SK-N-SH (cell line): ENCODE results near the gene TENT4A. TPM values are rescaled to one million over a fixed set of nuclear protein-coding genes. Genes with fewer than 3 reads are reported as not detected.

ENCODE experiments used
- CTCF ChIA-PET: fragments of 300-600, 350-600 bp; formaldehyde crosslinking; extraction: SDS; loops from one replicate; lab custom pipeline; 2021; lab: Yijun Ruan, JAX
- POLR2A ChIA-PET: fragments of 350-600 bp; sonication (Branson Sonifier 250); formaldehyde crosslinking; extraction: SDS; loops from one replicate; lab custom pipeline; 2020; ENCODE audit warnings: antibody characterized with exemption, inconsistent platforms; lab: Yijun Ruan, JAX
- DNase-seq: peaks from one replicate; pipeline ENCODE4 v3.0.0; 2012
- H2AFZ ChIP-seq: fragments of 200-600 bp; sonication (generic); 2 replicates; pipeline ENCODE4 v1.8.1; 2016; ENCODE audit warnings: antibody characterized with exemption, mild to moderate bottlenecking, low read depth
- H3F3A ChIP-seq: fragments of 200-600 bp; sonication (generic); replicated peaks from 2 replicates; pipeline ENCODE3; 2016; ENCODE audit warnings: antibody characterized with exemption, mild to moderate bottlenecking; ENCODE audit not compliant: insufficient read depth
- H3K27ac ChIP-seq, 2 experiments: fragments of 200-500 bp in 1 of 2; fragments of 200-600 bp in 1 of 2; sonication (Bioruptor generic) in 1 of 2; sonication (generic), shearing (Covaris generic) in 1 of 2; 2 replicates each; pipeline versions ENCODE4 v1.5.1 to v1.6.1; 2014 to 2016; ENCODE audit warnings: low read depth in 2 of 2, inconsistent platforms in 1 of 2, low read length in 1 of 2, mild to moderate bottlenecking in 1 of 2, mixed read lengths in 1 of 2
- H3K27me3 ChIP-seq: fragments of 200-600 bp; sonication (generic), shearing (Covaris generic); 2 replicates; pipeline ENCODE4 v1.6.1; 2016; ENCODE audit warnings: mixed run types; ENCODE audit not compliant: insufficient read depth
- H3K36me3 ChIP-seq, 2 experiments: fragments of 200-500 bp in 1 of 2; fragments of 200-600 bp in 1 of 2; sonication (Bioruptor generic) in 1 of 2; sonication (generic) in 1 of 2; replicated peaks in 1 of 2; 2 replicates each; pipeline versions ENCODE3 to v1.5.1; 2014 to 2016; ENCODE audit warnings: low read length in 1 of 2, mild to moderate bottlenecking in 1 of 2; ENCODE audit not compliant: insufficient read depth in 2 of 2, control insufficient read depth in 1 of 2
- H3K4me1 ChIP-seq, 2 experiments: fragments of 200-500 bp in 1 of 2; fragments of 200-600 bp in 1 of 2; sonication (Bioruptor generic) in 1 of 2; sonication (generic), shearing (Covaris generic) in 1 of 2; 2 replicates each; pipeline versions ENCODE4 v1.5.1 to v1.6.1; 2014 to 2016; ENCODE audit warnings: low read depth in 1 of 2, low read length in 1 of 2, mixed run types in 1 of 2; ENCODE audit not compliant: insufficient read depth in 2 of 2, control insufficient read depth in 1 of 2
- H3K4me2 ChIP-seq: fragments of 200-600 bp; sonication (generic), shearing (Covaris generic); 2 replicates; pipeline ENCODE4 v1.6.1; 2017; ENCODE audit warnings: mixed run types
- H3K4me3 ChIP-seq, 2 experiments: fragments of 200-500 bp in 1 of 2; fragments of 200-600 bp in 1 of 2; sonication (Bioruptor generic) in 1 of 2; sonication (generic), shearing (Covaris generic) in 1 of 2; 2 replicates each; pipeline versions ENCODE4 v1.5.1 to v1.8.1; 2014 to 2016; ENCODE audit warnings: low read depth in 2 of 2, inconsistent platforms in 1 of 2, low read length in 1 of 2, mild to moderate bottlenecking in 1 of 2, mixed read lengths in 1 of 2, moderate library complexity in 1 of 2
- H3K79me2 ChIP-seq: fragments of 200-600 bp; sonication (generic); 2 replicates; pipeline ENCODE4 v1.8.1; 2017; ENCODE audit warnings: mild to moderate bottlenecking; ENCODE audit not compliant: insufficient read depth
- H3K9ac ChIP-seq: fragments of 200-600 bp; sonication (generic); 2 replicates; pipeline ENCODE4 v1.6.1; 2017; ENCODE audit warnings: mixed run types
- H3K9me2 ChIP-seq: fragments of 200-600 bp; sonication (generic); 2 replicates; pipeline ENCODE4 v1.6.1; 2017; ENCODE audit warnings: mixed run types
- H3K9me3 ChIP-seq: fragments of 200-600 bp; sonication (generic); 2 replicates; pipeline ENCODE4 v1.6.1; 2017; ENCODE audit warnings: mixed run types, mild to moderate bottlenecking, moderate library complexity
- H4K20me1 ChIP-seq: fragments of 200-600 bp; sonication (generic); 2 replicates; pipeline ENCODE4 v1.6.1; 2017; ENCODE audit warnings: mild to moderate bottlenecking, mixed run types; ENCODE audit not compliant: insufficient read depth
- CHD2 ChIP-seq: fragments of 150-350 bp; IDR thresholded peaks from 2 replicates; pipeline ENCODE4 v1.6.1; 2018; ENCODE audit warnings: low read length; ENCODE audit not compliant: partially characterized antibody
- ELF1 ChIP-seq: IDR thresholded peaks from 2 replicates; pipeline ENCODE4 v1.4.0; 2012
- FOSL2 ChIP-seq: IDR thresholded peaks from 2 replicates; pipeline ENCODE4 v1.4.0; 2012; ENCODE audit warnings: low read depth, mild to moderate bottlenecking, moderate library complexity, borderline replicate concordance
- FOXJ3 ChIP-seq: sonication (generic); formaldehyde crosslinking; IDR thresholded peaks from 2 replicates; pipeline ENCODE4 v1.5.1; 2020; ENCODE audit warnings: mild to moderate bottlenecking, missing genetic modification reagents
- FOXM1 ChIP-seq: IDR thresholded peaks from 2 replicates; pipeline ENCODE4 v1.4.0; 2012; ENCODE audit warnings: low read depth, mild to moderate bottlenecking
- GABPA ChIP-seq: IDR thresholded peaks from 2 replicates; pipeline ENCODE4 v1.4.0; 2012; ENCODE audit warnings: low read depth, mild to moderate bottlenecking
- MEF2A ChIP-seq: IDR thresholded peaks from 2 replicates; pipeline ENCODE4 v1.4.0; 2012; ENCODE audit warnings: low read depth, borderline replicate concordance
- RCOR1 ChIP-seq: fragments of 150-350 bp; IDR thresholded peaks from 2 replicates; pipeline ENCODE4 v1.6.1; 2017; ENCODE audit warnings: antibody characterized with exemption, low read length
- RFX5 ChIP-seq: IDR thresholded peaks from 2 replicates; pipeline ENCODE4 v1.6.1; 2012; ENCODE audit warnings: mild to moderate bottlenecking, improper control_type of control experiment, low read length
- RXRA ChIP-seq: IDR thresholded peaks from 2 replicates; pipeline ENCODE4 v1.4.0; 2012; ENCODE audit warnings: low read depth, mild to moderate bottlenecking, borderline replicate concordance
- SIN3A ChIP-seq: IDR thresholded peaks from 2 replicates; pipeline ENCODE4 v1.6.1; 2012; ENCODE audit warnings: low read depth, mild to moderate bottlenecking, low read length, moderate library complexity, borderline replicate concordance
- SMC3 ChIP-seq: IDR thresholded peaks from 2 replicates; pipeline ENCODE4 v1.6.1; 2012; ENCODE audit warnings: low read depth, low read length, improper control_type of control experiment
- WGBS: methylation state at CpG from one replicate; pipeline ENCODE4 v1.1.6; 2017; ENCODE audit warnings: low lambda C conversion rate; 5-methylcytosine and 5-hydroxymethylcytosine counted together
- polyA plus RNA-seq, 3 experiments: library from polyadenylated mRNA; depleted of rRNA; stranded (reverse); fragments of >200 nt; gene quantifications; 2 replicates each; pipeline ENCODE4 v1.2.3, GENCODE V29; 2012
- TF ChIP-seq, protein P1 (sequence below): IDR thresholded peaks from 2 replicates; pipeline ENCODE4; 2012
- TF ChIP-seq, protein P2 (sequence below): IDR thresholded peaks from 2 replicates; pipeline ENCODE4 v1.4.0; 2012; ENCODE audit warnings: low read depth, borderline replicate concordance
- TF ChIP-seq, protein P3 (sequence below): fragments of 200-600 bp; sonication (generic); IDR thresholded peaks from 2 replicates; pipeline ENCODE4 v1.6.1; 2017; ENCODE audit warnings: antibody characterized with exemption, mild to moderate bottlenecking, moderate library complexity
- TF ChIP-seq, protein P4 (sequence below): IDR thresholded peaks from 2 replicates; pipeline ENCODE4 v1.6.1; 2012; ENCODE audit warnings: mild to moderate bottlenecking, low read depth, low read length, moderate library complexity
- TF ChIP-seq, protein P5 (sequence below): fragments of 150-350 bp; IDR thresholded peaks from 2 replicates; pipeline ENCODE4 v1.6.1; 2016; ENCODE audit warnings: mild to moderate bottlenecking, low read depth, low read length

TENT4A gene
- polyA plus RNA-seq, 1 of the 3 experiments (the other 2 are of a cell fraction): 6.0 TPM

DNA sequence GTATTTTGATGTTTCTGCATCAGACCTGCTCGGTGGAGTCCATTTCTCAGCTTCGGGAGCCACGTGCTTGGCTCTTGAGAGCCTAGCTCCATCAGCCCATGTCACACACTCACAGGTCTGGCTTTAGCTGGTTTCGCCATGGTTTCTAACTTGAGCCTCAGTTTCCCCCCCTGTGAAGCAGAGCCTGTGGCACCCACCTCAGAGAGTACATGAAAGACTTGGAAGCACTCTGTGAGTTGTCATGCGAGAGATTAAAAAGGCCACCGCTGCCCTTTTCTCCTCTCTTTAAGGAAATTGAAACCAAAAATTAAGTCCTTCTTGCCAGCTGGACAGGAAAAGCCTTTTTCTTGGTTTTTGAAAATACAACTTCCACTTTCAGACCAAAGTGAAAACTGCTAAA lies 8.8 kb downstream of the TENT4A start:
- Histone ChIP-seq H3K4me3 (peak overlapping the region in 1 of 2 experiments; percentile 45; a peak in 2 of 4 replicates), H3K4me1 (peaks cover 38 to 58% of the 10 kb centered on the region in 2 experiments), H3K27ac (peak overlapping the region in 1 of 2 experiments; percentile 32; a peak in 3 of 4 replicates), H4K20me1 (peaks cover 99% of the 10 kb centered on the region), H3K27me3 (no peaks in the 10 kb centered on the region), H3K9ac (peak overlapping the region; percentile 29; the same call in 1 of the 2 replicates), H3K9me3 (no peaks in the 10 kb centered on the region), H3K4me2 (peak overlapping the region; percentile 80), H3K36me3 (peaks cover 4 to 13% of the 10 kb centered on the region in 2 experiments), H3K9me2 (no peaks in the 10 kb centered on the region), H3F3A (no peaks in the 10 kb centered on the region), H2AFZ (no peak overlapping the region), H3K79me2 (peaks cover 100% of the 10 kb centered on the region)
- WGBS: 97% methylated on average over 2 of the region's 6 CpGs
- TF ChIP-seq ELF1 (no peak), SIN3A (no peak), CHD2 (no peak), RCOR1 (no peak), RFX5 (no peak), SMC3 (no peak), MEF2A (no peak), FOXJ3 (CRISPR knock-in tag) (no peak)
- no peak for DNase-seq
- POLR2A ChIA-PET: interaction anchor here (0.6 kb wide), 1 partner anchor 10 kb away, joined by 3 read pairs; no protein-coding TSS in a partner anchor
- CTCF ChIA-PET: interaction anchor here (1.1 to 1.8 kb wide), 4 partner anchors 10 to 94 kb away, joined by 4 to 6 read pairs (median 4); partner anchors contain the start of gene SRD5A1

DNA sequence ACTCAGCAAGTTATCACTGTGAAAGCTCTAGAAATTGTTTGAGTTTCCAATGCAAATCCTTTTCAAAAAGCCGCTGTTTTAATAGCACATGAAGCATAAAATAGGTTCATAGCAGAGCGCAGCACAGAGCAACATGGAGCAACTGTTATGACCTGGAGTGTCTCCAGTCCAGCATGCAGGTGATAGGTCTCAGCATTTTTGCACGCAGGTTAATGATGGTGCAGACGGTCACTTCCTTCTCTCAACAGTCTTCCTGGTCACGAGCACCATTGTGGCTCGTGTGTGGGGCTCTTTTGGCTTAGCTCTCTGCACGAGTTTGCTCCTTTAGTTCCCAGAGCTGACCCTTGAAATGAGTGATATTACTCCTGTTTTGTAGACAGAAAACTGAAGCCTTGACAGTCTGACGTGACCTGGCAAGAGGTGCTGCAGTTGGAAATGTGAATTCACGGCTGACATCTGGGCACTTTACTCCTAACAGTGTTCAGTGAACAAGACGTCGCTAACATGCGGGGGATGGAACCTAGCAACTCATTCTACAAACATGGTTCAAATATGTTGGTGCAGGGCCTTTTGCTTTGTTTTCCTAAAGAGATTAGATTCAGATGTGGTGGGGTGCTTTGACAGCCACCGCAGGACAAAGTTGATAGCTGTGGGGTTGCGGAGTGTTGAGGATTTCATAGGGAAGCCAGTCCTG lies 10.0 kb downstream of the TENT4A start:
- Histone ChIP-seq H3K9me3 (no peaks in the 10 kb centered on the region), H3K27me3 (no peaks in the 10 kb centered on the region), H3K79me2 (peaks cover 100% of the 10 kb centered on the region), H3K36me3 (peaks cover 4 to 12% of the 10 kb centered on the region in 2 experiments), H3K4me3 (no peak overlapping the region), H4K20me1 (peaks cover 99% of the 10 kb centered on the region), H2AFZ (no peak overlapping the region), H3F3A (no peaks in the 10 kb centered on the region), H3K9me2 (no peaks in the 10 kb centered on the region), H3K9ac (no peak overlapping the region), H3K4me2 (no peak overlapping the region), H3K27ac (no peak overlapping the region), H3K4me1 (peaks cover 36 to 61% of the 10 kb centered on the region in 2 experiments)
- POLR2A ChIA-PET: no interaction called here
- CTCF ChIA-PET: interaction anchor here (0.9 to 1.8 kb wide), 3 partner anchors 8 to 42 kb away, joined by 3 to 5 read pairs (median 4); no protein-coding TSS in a partner anchor
- 81% methylated on average over 13 of the region's 14 CpGs for WGBS
- DNase-seq: no peak
- TF ChIP-seq GABPA (no peak), FOSL2 (no peak), SMC3 (no peak), RXRA (no peak), FOXM1 (no peak), RCOR1 (no peak), SIN3A (no peak)
- TF ChIP-seq, protein P1, sequence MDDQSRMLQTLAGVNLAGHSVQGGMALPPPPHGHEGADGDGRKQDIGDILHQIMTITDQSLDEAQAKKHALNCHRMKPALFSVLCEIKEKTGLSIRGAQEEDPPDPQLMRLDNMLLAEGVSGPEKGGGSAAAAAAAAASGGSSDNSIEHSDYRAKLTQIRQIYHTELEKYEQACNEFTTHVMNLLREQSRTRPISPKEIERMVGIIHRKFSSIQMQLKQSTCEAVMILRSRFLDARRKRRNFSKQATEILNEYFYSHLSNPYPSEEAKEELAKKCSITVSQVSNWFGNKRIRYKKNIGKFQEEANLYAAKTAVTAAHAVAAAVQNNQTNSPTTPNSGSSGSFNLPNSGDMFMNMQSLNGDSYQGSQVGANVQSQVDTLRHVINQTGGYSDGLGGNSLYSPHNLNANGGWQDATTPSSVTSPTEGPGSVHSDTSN: no peak
- TF ChIP-seq, protein P2, sequence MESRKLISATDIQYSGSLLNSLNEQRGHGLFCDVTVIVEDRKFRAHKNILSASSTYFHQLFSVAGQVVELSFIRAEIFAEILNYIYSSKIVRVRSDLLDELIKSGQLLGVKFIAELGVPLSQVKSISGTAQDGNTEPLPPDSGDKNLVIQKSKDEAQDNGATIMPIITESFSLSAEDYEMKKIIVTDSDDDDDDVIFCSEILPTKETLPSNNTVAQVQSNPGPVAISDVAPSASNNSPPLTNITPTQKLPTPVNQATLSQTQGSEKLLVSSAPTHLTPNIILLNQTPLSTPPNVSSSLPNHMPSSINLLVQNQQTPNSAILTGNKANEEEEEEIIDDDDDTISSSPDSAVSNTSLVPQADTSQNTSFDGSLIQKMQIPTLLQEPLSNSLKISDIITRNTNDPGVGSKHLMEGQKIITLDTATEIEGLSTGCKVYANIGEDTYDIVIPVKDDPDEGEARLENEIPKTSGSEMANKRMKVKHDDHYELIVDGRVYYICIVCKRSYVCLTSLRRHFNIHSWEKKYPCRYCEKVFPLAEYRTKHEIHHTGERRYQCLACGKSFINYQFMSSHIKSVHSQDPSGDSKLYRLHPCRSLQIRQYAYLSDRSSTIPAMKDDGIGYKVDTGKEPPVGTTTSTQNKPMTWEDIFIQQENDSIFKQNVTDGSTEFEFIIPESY: no peak
- TF ChIP-seq, protein P3, sequence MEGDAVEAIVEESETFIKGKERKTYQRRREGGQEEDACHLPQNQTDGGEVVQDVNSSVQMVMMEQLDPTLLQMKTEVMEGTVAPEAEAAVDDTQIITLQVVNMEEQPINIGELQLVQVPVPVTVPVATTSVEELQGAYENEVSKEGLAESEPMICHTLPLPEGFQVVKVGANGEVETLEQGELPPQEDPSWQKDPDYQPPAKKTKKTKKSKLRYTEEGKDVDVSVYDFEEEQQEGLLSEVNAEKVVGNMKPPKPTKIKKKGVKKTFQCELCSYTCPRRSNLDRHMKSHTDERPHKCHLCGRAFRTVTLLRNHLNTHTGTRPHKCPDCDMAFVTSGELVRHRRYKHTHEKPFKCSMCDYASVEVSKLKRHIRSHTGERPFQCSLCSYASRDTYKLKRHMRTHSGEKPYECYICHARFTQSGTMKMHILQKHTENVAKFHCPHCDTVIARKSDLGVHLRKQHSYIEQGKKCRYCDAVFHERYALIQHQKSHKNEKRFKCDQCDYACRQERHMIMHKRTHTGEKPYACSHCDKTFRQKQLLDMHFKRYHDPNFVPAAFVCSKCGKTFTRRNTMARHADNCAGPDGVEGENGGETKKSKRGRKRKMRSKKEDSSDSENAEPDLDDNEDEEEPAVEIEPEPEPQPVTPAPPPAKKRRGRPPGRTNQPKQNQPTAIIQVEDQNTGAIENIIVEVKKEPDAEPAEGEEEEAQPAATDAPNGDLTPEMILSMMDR: no peak
- TF ChIP-seq, protein P4, sequence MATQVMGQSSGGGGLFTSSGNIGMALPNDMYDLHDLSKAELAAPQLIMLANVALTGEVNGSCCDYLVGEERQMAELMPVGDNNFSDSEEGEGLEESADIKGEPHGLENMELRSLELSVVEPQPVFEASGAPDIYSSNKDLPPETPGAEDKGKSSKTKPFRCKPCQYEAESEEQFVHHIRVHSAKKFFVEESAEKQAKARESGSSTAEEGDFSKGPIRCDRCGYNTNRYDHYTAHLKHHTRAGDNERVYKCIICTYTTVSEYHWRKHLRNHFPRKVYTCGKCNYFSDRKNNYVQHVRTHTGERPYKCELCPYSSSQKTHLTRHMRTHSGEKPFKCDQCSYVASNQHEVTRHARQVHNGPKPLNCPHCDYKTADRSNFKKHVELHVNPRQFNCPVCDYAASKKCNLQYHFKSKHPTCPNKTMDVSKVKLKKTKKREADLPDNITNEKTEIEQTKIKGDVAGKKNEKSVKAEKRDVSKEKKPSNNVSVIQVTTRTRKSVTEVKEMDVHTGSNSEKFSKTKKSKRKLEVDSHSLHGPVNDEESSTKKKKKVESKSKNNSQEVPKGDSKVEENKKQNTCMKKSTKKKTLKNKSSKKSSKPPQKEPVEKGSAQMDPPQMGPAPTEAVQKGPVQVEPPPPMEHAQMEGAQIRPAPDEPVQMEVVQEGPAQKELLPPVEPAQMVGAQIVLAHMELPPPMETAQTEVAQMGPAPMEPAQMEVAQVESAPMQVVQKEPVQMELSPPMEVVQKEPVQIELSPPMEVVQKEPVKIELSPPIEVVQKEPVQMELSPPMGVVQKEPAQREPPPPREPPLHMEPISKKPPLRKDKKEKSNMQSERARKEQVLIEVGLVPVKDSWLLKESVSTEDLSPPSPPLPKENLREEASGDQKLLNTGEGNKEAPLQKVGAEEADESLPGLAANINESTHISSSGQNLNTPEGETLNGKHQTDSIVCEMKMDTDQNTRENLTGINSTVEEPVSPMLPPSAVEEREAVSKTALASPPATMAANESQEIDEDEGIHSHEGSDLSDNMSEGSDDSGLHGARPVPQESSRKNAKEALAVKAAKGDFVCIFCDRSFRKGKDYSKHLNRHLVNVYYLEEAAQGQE: no peak
- TF ChIP-seq, protein P5, sequence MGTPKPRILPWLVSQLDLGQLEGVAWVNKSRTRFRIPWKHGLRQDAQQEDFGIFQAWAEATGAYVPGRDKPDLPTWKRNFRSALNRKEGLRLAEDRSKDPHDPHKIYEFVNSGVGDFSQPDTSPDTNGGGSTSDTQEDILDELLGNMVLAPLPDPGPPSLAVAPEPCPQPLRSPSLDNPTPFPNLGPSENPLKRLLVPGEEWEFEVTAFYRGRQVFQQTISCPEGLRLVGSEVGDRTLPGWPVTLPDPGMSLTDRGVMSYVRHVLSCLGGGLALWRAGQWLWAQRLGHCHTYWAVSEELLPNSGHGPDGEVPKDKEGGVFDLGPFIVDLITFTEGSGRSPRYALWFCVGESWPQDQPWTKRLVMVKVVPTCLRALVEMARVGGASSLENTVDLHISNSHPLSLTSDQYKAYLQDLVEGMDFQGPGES: no peak
